Measurements from ENCODE around the gene TOR2A.

TOR2A gene

GRCh38 chr9:127742435-127743088 is 7.5 kb upstream of the TOR2A start:
- no peak for DNase-seq (ENCODE audit: low spot score)

DNA sequence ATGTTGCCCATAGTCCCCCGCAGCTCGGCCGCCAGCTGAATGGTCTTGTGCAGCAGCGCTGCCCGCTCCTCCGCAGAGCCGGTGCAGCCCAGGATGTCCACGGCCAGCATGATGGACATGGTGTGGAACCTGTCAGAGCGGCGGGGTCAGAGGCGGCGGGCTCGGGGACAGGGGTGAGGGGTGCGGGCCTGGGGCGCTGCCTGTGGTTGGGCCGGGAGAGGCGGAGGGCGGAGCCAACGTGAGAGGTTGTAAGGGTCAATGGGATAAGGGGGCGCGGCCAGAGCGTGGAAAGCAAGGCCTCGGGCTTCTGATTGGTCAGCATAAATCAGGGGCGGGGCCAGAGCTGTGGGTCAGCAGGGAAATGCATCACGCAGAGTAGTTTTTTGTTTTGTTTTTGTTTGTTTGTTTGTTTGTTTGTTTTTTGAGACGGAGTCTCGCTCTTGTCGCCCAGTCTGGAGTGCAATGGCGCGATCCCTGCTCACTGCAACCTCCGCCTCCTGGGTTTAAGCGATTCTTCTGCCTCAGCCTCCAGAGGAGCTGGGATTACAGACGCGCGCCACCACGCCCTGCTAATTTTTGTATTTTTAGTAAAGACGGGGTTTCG is 6.8 kb upstream of the TOR2A start:
- no peak for DNase-seq (ENCODE audit: low spot score)

GRCh38 chr9:127739614-127740330 is 4.7 kb upstream of the TOR2A start:
- DNase-seq (ENCODE audit: low spot score), result no peak

GRCh38 chr9:127738666-127739065 is 3.6 kb upstream of the TOR2A start:
- DNase-seq (ENCODE audit: low spot score), result no peak

DNA sequence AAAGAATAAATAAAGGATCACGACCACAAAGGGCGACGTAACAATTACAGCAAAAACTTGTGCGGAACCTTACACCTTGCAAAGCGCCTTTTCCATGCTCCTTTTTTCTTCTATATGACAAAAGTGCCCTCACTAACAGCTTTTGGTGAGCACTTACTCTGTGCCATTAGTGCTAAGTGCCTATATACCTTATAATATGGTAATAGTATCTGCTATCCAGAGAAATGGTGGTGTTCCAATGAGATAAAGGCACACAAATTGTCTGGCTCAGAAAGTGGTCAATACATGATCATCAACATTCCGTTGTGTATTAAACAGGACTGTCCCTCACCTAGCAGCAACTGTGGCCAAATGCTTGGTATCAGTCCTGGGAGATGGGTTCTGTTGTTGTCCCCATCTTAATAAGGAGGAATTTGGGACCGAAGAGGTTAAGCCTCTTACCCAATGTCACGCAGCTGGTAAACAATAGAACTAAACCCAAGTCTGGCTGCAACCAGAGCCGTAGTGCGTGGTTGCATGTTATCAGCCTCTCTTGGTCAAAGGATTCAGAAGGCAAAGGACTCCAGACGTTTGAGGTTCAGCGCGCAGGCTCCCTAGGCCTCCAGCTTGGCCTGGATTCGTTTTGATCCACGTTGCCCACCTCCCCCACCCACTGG is 564 bp upstream of the TOR2A start:
- no peak for DNase-seq (ENCODE audit: low spot score)

DNA sequence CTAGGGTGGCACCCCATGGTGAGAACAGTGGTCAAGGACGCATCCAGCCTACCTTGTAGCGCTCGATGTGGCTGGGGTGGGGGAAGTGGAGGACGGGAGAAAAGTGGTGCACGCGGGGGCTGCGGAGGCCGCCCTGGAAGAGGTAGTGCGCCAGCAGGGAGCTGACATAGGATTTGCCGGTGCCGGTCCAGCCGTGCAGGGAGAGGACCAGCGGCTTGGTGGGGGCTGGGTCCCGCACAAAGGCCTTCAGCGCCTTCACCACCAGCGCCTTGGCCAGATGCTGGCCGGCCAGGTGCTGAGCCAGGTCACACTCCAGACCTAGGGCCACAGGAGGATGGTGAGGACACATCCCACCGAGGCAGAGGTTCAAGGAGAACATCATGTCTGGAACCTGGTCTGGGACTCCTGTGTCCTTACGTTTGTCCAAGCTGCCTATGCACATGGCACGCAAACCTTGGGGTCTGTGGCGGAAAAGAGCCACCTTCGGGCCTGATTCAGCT is 797 bp downstream of the TOR2A start:
- no peak for DNase-seq (ENCODE audit: low spot score)

DNA sequence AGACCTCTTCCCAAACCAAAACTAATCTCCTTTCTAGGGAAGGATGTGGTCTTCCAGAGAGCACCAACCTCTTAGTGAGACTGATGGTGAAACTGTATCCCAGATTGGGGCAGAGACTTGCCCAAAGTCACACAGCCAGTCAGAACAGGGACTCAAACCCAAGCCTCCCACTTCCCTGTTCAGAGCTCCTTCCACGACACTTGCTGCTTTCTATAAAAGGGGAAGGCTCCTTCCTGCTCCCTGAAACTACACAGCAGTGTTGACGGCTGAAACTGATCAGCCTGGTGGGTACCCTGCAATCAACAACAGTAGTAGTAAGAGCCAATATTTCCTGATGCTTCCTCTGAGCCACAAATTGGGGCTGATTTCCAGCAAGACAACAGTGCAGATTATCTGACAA is 1.5 kb downstream of the TOR2A start:
- no peak for DNase-seq (ENCODE audit: low spot score)

- DNase-seq (ENCODE audit: low spot score), result no peak
These were observed 2.6 kb downstream of the TOR2A start for GRCh38 chr9:127732444-127732843.

GRCh38 chr9:127731938-127732337 is 3.2 kb downstream of the TOR2A start:
- no peak for DNase-seq (ENCODE audit: low spot score)

DNA sequence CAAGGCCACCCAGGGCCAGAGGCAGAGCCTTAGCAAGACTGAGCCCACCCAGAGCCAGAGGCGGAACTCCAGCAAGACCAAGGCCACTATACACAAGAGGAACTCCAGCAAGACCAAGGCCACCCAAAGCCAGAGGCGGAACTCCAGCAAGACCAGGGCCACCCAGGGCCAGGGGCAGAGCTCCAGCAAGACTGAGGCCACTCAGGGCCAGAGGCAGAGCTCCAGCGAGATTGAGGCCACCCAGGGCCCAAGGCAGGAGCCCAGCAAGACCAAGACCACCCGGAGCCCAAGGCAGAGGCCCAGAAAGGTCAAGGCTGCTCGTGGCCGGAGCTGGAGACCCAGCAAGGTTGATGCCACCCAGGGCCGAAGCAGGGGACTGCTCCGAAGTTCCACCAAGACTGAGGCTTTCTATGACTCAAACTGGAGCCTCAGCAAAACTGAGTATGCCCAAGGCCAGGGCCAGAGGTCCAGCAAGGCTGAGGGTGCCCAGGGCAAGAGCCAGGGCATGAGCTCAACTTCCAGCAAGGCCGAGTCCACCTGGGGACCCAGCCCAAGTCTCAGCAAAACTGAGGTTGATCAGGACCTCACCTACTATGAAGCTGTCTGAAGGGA is 4.2 kb downstream of the TOR2A start:
- DNase-seq (ENCODE audit: low spot score), result no peak

- DNase-seq (ENCODE audit: low spot score), result no peak
These were observed 4.8 kb downstream of the TOR2A start for GRCh38 chr9:127730262-127730661.

DNA sequence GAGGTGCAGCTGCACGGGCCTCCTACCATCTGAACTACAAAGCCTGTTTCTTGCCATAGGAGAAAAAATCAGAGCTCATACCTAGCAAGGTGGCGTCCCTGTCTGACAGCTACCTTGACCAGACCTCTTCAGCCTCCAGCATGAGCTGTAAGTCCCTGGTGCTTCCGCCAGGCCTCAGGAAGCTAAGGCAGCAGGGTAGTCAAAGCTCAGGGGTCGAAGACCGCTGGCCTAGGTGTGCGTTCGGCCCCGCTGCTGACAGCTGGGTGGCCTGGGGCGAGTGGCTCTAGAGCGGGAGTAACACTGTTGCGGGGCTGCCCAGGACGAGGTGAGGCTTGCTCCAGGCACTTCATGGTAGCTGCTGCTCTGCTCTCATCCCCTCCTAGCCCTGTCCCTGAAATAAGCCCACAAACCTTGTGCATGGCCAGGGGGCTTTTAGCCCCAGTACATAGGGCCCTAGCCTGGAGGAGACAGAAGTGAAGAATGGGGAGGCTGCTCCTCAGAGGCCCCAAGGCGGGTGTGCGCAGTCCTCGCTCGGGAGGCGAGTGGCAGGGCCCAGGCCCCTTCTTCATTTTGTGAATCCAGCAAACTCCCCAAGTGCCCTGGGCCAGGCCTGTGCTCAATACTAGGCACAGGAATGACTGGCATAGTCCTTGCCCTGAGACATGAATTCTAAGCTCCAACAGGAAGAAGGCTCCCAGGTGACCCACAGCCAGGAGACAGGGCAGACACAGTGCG is 5.4 kb downstream of the TOR2A start:
- DNase-seq (ENCODE audit: low spot score), result no peak

GRCh38 chr9:127728808-127729207 is 6.3 kb downstream of the TOR2A start:
- DNase-seq (ENCODE audit: low spot score), result no peak

DNA sequence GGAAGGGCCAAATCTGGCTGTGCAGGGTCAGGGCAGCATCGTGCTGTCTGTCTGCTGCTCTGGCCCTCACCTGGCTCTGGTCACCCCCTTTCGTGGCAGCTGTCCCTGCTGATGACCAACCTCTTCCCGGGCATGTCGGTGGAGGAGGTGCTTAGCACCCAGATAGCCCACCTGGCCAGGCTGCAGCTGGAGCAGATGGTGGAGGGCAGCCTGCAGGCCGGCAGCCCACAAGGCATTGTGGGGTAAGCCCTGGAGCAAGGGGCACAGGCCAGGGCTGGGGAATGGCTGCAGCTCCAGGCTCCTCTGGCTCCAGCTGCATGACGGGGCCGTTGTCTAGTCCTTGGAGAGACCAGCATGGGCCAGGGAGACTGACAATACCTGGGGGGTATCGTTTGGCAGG is 8.2 kb downstream of the TOR2A start:
- DNase-seq (ENCODE audit: low spot score), result no peak

- no peak for DNase-seq (ENCODE audit: low spot score)
These were observed 11.1 kb downstream of the TOR2A start for GRCh38 chr9:127724012-127724411.

- DNase-seq (ENCODE audit: low spot score), result no peak
These were observed 11.7 kb downstream of the TOR2A start for GRCh38 chr9:127723444-127723843.

DNA sequence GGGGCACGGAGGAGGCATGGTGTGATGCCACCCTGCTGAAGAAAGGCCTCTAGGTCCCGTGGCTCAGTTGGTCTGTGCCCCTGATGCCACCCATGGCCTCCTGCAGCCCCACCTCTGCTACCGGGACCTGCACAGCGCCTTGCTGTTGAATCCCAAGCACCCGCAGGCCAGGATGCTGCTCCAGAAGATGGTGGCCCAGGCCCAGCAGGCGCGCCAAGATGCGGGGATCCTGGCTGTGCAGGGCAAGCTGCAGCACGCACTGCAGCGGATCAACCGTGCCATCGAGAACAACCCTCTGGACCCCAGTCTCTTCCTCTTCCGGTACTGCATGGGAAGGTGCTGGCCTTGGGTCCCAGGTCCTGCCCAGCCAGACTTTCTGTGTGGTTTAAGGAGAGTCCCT is 12.1 kb downstream of the TOR2A start:
- no peak for DNase-seq (ENCODE audit: low spot score)

- no peak for DNase-seq (ENCODE audit: low spot score)
These were observed 12.9 kb downstream of the TOR2A start for GRCh38 chr9:127722055-127722745.

GRCh38 chr9:127721391-127721821 is 13.7 kb downstream of the TOR2A start:
- DNase-seq (ENCODE audit: low spot score), result peak; percentile 39

GRCh38 chr9:127720865-127721227 is 14.2 kb downstream of the TOR2A start:
- no peak for DNase-seq (ENCODE audit: low spot score)
